Measurements from ENCODE around the gene HSP90AB1. TPM values are rescaled to one million over a fixed set of nuclear protein-coding genes. Genes with fewer than 3 reads are reported as not detected.

HSP90AB1 gene
- total and polyA plus RNA-seq, 9 of the 15 experiments (the other 6 are each of a cell fraction or from before 2014, with no cell fraction given) = 1,780 to 3,358 (median 2,262) TPM

GRCh38 chr6:44257025-44257752 is 10.3 kb downstream of the HSP90AB1 start, which contains the start of gene SLC35B2 (continued):
- TF ChIP-seq STAT5A (IDR thresholded peaks at IDR 0.05; ENCODE audit: borderline replicate concordance, low read length) = no peak; the same call in 1 of the 2 replicates
- no peak for TF ChIP-seq NCOA6 (IDR thresholded peaks at IDR 0.05)
- TF ChIP-seq SMARCA5 (IDR thresholded peaks at IDR 0.05) = no peak
- TF ChIP-seq BCOR (IDR thresholded peaks at IDR 0.05) = peak; percentile 54; the same call in 1 of the 2 replicates
- TF ChIP-seq NFE2L1 (tag; IDR thresholded peaks at IDR 0.05; ENCODE audit: borderline replicate concordance, low read depth) = no peak
- 0 out of 2 replicates have a peak, but pooled peaks have one; percentile 12 for TF ChIP-seq MBD2 (IDR thresholded peaks at IDR 0.05; ENCODE audit: borderline replicate concordance, low read depth)
- peak; percentile 21; the same call in 1 of the 2 replicates for TF ChIP-seq ZNF175 (CRISPR knock-in tag; IDR thresholded peaks at IDR 0.05; ENCODE audit: low read depth)
- TF ChIP-seq ZNF253 (CRISPR knock-in tag; conservative IDR thresholded peaks at IDR 0.05) = no peak
- no peak for TF ChIP-seq THAP7 (CRISPR knock-in tag; IDR thresholded peaks at IDR 0.05)
- TF ChIP-seq MTA2 (IDR thresholded peaks at IDR 0.05; ENCODE audit: low read depth) = no peak
- peak; percentile 57; the same call in 1 of the 2 replicates for TF ChIP-seq ZNF24 (IDR thresholded peaks at IDR 0.05)
- peak; percentile 61; the same call in 1 of the 2 replicates for TF ChIP-seq ATF7 (IDR thresholded peaks at IDR 0.05)
- no peak for TF ChIP-seq ZNF444 (CRISPR knock-in tag; IDR thresholded peaks at IDR 0.05)
- TF ChIP-seq MITF (IDR thresholded peaks at IDR 0.05) = peak; percentile 62; the same call in 1 of the 2 replicates
- peak; percentile 70; the same call in 1 of the 2 replicates for TF ChIP-seq ZBTB49 (CRISPR knock-in tag; IDR thresholded peaks at IDR 0.05; ENCODE audit: borderline replicate concordance)
- TF ChIP-seq ZBTB5 (IDR thresholded peaks at IDR 0.05) = no peak
- TF ChIP-seq TCF15 (CRISPR knock-in tag; IDR thresholded peaks at IDR 0.05) = no peak
- TF ChIP-seq PHF21A (IDR thresholded peaks at IDR 0.05; ENCODE audit: borderline replicate concordance, low read depth) = peak; percentile 88; the same call in 1 of the 2 replicates
- no peak for TF ChIP-seq CHD2 (IDR thresholded peaks at IDR 0.05; ENCODE audit: low read depth, low read length)

Data from K562 (cell line).